ENCODE measurements around the gene CRYAA.

DNA sequence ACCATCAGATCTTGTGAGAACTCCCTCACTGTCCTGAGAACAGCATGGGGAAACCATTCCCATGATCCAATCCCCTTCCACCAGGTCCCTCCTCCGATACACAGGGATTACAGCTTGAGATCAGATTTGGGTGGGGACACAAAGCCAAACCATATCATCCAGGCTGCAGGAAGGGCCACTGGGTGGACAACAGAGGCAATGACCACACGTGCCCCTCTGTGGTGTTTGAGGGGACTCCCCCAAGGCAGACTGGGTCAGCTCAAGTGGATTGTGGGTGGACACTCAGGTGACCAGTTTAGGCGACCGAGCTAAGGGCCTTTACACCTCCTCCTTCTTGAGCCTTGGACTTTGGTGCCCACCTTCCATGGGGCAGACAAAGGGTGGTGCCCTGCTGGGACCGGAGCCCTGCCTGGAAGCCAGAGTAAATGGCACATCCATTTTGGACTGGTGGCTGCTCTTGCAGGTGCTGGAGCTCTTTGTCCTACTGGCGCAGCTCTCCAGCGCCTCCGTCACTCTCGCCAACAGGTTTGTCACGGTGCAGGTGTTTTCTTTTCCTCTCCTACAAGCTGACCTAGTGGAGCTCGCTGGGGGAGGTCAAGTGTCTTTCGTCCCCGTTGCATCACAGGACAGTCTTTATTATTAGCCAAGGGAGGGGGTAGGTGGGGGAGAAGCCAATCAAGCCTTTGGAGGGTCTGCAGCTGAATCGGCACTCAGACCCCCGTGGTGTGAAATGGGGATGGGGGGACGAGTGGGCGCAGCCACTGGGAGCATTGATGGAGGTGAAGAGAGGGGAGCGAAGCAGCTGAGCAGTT is 37.6 kb downstream of the CRYAA start:
- TF ChIP-seq CTCF (IDR thresholded peaks at IDR 0.05; ENCODE audit: low read depth, low read length, poor library complexity, severe bottlenecking), result no peak
- TF ChIP-seq EZH2phosphoT487 (IDR thresholded peaks at IDR 0.05; ENCODE audit: borderline replicate concordance, low read length), result no peak

All from DOHH2 (cell line).